T-helper 22 cell (primary cell): Measurements from ENCODE around the gene FAM107B.

Experiments used
- DNase-seq: peaks from one replicate; pipeline ENCODE4 v3.0.0-alpha.2; 2020; ENCODE audit warnings: low read depth

FAM107B gene

DNA sequence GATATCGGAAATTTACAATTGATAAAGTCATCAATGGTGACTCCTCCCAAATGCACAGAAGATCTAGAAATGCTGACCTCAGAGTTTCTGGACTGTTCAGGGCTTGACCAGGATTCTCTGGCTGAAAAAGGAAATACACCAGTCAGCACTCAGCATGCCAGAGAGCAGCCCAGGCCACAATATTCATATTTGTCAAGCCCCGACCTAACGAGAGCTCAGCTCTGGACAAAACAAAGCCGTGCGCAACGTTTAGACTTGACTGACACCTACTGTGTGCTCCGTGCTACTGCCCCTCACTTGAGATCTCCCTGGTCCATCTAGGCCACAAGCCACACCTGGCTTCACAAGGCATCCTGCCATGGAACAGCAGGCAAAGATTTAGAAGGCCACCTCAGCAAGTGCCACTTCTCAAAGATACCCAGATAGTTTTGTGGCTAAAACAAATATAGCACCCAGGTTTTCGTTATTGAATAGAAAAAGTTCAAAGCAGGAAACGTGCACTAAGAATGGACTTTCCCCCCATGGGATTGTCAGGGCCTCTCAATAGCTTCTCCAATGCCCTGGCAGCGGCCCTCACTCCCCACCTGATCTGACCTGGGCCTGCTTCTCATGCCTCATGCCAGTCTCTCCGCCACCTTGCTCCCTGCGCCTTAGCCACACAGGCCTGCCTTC is 218.3 kb downstream of the FAM107B start:
- peak; percentile 29 for DNase-seq

DNA sequence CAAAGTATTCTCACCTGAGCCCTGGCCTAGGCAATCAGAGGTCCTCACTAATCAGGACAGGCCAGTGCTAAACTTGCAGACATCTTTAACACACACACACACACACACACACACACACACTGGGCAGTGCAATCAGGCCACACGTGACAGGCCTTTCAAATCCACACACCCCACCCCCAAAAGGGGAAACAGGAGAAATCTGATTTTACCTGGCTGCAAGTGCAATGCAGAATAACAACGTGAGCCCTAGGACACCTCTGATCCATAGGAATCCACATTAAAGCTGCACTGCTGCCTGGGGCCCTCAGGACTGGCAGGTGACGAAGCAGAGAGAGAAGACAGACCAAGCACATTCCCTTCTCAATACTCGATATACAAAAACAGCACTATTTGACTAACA is 218.9 kb downstream of the FAM107B start:
- DNase-seq, result no peak

DNA sequence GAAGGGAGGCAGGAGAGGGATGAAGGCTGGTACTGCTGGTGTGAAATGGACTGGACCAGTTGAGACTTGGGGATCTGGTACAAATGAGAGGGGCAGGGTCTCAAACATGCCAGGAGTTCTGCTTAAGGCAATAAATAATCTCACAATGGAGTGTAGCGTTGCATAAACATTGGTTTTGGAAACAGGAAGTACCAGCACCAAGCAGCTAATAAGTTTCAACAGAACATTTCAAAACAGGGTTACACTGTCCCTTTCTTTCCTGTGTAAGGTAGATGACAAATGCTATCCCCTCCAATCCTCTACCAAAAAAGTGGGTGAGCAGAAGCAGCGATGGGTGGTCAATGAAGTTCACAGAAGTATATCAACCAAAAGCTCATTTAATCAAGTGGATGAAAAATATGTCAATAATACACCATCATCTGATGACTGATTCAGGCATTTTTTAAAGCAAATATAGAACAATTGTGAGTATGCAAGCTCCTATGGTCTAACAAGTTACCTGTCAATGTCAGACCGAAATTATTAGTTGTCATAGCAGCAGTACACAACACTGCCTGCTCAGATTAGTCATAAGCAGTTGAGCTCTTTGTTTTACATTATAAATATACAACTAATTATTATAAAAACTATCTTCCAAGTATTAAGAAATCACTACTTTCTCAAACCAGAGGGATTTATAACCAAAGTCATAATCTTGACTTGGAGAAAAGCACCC is 220.0 kb downstream of the FAM107B start:
- DNase-seq, result no peak

DNA sequence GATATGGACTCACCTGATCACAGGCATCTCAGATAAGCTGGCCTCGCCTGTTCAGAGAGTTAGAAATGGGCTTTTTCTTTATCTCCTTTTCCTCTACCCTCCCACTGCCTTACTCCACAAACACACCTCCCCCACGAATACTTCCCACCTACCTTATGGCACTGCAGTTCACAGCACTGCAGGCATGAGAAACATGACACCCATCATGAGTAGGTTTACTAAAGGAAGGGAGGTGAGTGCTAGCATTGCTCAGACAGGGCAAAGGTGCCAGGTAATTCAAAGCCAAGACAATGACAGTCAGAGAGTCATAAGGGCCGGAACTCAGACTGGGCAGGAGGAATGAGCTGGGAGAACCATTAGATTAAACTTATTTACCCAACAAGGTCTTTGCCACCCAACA is 220.6 kb downstream of the FAM107B start:
- DNase-seq, result no peak

DNA sequence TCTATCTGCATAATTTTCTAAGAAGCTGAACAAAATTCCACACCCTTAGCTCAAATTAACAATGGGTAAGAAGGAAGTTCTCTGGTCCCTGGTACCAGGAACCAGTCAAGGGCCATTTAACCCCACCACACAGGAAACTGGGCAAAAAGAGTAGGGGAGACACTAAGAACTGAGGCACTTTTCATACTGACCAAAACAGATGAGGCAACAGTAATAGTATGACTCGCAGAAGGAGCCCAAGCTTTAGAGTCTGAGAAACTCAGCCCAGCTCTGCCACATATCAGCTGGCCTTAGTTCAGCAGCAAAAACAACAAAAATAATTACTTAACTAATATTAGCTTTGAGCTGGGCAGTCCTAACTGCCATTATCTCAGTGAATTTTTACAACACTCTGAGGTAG is 221.2 kb downstream of the FAM107B start:
- DNase-seq, result no peak

DNA sequence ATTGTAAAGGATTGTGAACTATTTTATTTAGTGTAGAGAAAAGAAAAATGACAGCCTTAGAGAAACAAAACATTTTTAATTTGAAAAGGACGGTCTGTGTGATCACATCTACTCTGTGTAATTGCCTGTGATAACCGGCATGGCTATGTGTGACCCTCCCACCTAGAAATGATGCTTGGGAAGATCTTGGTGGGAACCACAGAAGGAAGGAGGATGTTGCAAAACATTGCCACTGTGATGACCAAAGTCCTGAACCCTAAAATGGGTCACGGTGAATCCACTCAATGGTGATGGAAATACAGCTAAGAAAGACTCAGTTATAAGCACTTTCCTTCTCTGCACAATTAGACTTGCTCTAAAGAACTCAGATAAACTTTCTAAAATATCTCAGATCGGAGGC is 222.7 kb downstream of the FAM107B start:
- DNase-seq, result no peak

DNA sequence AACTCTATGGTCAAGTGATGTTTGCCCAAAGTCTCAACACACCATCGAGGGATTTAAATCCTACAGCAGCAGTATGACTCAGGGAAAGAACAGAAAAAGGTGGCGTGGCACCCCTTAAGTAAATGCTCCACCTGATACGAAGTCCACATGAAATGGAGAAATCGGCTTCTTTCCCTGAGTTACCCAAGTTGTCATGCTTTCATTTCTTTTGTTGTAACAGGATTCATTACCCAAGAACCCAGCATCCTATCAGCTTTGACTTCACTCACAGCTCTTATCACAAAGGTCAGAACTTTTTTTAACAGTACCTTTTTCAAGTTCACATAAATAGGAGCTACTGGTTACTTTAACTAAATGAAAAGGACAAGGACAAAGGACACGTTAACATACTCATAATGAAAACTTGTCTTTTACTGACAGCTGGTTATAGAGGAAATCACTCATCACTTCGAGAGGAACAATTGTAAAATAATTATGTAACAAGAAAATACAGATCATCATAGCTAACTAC is 224.2 kb downstream of the FAM107B start:
- DNase-seq, result no peak

DNA sequence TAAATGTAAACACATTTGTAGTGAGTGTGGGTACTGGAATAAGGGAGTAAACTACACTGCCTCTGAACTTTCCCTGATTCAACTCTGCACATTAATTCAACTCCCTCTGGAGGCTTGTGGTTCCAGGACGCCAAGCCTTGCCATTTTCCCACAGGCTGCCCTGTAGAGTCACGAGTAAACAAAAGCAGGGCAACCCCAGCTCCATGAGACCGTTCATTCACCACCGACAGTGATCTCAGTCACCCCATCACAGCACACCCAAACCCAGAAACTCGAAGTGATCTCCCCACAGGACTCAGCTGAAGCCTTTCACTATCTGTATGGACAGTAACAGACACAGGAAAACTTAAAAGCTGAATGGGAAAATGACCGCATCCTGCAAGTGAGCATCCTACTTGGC is 225.2 kb downstream of the FAM107B start:
- DNase-seq, result no peak

DNA sequence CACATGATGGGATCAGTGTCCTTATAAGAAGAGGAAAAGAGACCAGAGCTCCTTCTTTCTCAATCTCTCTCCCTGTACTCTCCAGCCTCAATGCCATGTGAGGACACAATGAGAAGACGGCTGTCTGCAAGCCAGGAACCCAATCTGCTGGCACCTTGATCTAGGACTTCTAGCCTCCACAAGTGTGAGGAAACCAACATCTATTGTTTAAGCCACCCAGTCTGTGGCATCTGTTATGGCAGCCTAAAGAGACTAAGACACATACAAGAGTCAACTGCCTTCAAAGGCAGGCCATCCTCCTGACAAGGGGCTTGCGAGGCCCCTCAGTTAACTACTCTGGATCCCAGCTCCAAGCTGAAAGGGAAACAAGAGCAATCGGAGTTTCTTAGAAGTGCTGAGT is 225.7 kb downstream of the FAM107B start:
- DNase-seq, result no peak

DNA sequence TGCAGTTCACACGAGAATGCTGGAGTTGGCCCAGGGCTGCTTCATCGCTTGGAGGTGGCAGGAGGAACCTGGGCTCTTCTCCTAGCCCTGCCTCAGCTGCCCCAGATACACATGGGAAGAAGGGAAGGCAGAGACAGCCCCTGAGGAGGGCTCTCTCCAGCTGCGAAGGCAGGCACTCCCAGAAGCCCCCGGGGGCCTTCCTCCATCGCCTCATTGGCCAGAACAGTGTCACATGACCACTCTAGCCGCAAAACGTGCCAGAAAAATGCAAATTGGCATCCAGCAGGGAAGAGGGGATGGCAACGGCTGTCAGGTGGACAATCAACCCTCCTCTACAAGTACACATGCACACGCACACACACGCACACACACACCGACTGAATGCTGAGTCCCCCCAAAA is 226.2 kb downstream of the FAM107B start:
- DNase-seq, result no peak

DNA sequence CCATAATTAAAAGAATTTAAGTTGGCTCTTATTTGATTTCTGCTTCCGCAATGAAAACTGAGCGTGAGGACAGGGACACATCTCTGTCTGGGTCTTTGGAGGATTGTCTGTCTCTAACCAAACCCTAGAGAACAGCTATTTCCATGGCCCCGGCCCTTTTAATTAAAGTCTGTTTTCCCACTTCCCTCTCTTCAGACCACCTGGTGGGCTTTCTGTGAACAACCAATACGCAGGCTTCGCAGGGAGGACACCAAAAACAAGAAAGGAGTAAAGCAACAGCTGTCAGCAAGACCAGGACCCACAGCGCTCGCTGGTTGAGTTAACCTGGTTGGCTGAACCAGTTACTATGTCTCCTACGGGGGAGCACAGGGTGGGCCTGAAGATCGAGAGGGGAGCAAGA is 226.9 kb downstream of the FAM107B start:
- DNase-seq, result no peak

DNA sequence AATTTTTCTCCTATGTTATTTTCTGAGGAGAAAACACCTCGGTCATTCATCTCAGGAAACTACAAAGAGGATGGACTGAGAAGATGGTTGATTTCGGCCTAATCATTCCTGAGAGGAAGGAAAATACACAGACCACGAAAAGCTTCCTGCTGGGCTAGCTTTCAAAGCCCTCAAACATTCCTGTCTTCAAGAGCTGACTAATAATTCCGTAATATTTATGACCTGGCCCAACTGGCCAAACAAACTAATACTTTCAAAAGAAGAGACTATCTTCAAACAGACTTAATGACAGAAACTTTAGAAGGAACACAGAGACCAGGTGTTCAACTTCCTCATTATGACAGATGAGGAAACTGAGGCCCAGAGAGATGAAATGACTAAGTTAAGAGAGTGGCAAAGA is 228.9 kb downstream of the FAM107B start:
- no peak for DNase-seq

DNA sequence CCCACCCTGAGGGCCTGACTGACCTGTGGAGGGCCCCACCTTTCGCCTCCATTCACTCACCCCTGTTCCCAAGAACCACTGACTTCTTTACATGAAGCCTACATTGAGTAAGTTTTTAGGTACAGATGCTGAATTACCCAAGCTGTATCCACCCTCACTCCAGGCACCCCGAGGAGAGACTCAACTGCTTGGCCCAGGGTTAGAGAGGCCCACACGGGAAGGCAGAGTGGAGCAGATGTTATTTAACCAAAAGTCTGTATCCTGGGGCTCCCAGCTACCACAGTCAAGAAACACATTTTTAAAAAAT is 230.8 kb downstream of the FAM107B start:
- DNase-seq, result no peak

DNA sequence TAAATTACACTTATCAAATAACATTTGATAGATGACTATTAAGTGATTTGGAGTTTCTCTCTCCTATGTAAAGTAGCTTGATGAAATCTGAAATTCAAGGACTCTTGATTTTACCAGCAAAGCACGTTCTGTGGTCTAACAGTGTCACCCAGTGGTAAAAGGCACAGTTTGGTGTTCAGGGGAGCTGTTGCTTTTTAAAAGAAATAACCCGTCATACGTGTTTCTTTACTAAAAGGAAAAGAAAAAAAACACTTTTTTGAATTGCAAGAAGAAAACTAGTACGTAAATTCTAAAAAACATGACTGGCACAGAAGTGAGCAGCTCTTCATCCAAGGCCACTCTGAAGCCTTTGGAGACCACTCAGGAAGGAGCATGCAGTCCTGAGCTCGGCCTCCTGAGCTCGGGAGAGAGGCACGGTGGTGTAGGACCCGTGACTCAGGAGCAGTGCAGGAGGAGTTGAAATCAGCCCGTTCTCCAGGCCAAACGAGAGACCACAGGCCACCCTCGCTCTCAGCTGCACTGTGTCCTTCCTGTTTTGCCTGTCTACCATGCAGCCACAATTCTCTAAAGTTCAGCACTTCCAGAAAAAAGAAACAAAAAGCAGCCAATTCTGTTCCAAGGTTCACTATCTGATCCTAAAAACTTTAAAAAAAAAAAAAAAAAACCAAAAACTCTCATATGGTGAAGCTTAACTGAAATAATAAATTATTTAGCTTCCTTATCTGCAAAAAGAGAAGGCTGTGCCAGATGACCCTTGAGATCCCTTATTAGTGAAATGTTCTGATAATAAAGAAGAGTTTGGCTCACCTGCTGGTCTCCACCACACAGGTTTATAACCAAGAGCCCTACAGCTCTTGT is 231.4 kb downstream of the FAM107B start:
- no peak for DNase-seq

DNA sequence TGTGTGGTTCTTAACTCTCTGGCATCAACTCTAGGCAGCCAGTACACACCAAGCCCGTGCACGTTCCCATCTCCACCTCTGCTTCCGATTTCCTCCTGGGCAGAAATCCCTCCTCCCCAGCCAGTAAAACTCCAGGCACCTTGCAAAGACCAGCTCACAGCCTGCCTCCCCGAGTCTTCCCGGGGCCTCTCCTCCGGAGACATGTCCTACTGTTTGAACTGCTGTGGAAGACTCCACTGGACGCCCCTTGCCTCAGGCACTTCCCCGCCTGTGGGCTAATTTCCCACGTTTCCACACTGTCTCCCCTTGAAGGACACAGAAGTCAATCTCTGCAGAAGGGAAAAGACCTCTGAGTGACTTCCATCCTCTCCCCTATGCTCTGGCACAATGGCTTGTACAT is 233.3 kb downstream of the FAM107B start:
- DNase-seq, result no peak

DNA sequence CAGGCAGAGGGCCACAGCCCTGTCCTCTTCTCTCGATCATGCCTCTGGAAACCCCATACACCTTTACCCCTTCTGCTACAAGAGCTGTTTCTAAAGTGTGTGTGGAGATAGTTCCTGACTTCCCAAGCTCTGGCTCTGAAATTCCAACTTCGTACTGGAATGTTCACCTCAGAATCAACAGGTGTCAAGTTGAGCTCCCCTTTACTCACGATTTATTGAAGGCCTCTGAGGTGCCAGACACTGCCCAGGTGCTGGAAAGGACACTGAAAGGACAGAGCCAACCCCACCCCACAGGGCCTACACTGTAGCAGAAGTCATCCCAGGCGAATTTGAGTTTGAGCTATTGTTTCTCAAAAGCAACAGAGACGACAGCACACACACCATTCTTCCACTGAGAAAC is 234.1 kb downstream of the FAM107B start:
- DNase-seq, result no peak

DNA sequence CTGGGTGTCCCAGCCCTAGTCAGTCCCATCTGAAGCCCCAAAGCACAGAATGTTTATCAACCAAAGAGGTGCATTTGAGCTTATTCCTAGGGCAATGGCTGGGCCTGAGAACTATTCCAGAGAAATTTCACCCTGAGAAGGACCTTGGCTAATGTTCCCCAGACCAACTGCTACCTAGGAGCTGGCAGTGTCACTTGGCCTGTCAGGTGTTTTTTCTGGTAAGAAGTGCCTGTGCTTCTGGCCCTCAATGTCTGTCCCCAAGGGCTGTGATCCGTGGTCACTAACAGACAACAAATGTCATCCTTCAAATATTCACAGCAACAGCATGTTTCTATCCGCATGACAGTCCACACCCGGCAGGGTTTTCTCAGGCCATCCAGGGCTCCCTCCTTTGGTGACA is 234.6 kb downstream of the FAM107B start:
- no peak for DNase-seq

DNA sequence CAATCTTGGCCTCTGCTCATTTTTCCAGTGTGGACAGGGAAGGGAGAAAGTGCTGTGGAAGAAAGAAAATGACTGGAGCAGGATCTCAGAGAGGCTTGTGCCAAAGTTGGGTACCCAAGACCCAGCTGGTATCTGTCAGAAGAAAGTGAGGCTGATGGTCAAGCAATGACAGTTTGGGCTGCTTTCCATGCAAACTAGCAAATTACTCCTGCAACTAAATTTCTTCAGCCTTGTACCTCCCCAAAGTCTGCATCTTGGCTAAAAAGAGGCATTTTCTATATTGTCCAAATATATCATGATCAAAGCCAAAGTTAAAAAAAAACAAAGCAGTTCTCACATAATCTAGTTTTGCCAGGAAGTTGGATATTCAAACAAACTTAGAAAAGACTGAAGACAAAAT is 235.5 kb downstream of the FAM107B start:
- DNase-seq, result no peak

DNA sequence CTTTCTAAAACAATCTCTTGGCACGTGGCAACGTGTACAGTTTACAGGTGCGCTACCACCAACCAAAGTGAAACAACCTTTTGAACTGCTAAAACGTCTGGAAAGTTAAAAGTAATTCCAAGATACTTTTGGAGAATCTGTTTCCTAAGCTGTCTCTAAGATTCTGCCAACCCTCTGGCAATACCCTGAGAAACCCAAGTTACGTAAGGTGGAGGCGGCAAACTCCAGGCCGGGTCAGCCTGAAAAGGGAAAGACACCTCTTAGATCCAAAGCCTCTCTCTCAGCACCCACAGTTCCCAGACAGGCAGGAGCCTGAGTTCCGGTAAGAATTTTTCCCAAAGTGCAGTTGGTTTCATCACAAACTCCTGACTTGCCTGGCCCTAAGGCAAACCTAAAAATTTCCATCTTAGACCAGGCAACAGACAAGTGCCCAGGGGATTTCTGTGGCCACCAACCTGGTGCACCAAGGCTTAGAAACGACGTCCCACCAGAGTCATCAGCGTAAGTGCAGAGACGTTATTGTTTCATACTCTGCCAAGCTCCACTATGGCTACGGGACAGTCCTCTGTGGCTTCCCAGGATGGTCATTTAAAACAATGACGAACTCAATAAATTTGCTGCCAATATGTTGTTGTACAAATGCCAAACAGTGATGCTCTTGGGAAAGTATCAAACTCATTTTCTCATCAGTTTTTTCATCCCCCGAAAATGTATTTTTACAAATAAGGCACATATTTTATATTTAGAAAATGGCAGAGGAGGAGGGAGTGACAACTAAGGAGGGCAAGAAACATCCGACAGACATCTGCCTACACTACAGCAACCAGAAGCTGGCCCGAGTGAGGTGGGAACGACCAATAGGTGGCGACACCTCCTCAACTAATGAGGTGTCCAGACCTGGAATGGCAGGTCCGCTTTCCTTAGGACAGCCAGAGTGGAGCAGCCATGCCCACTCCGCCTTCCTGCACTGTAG is 238.2 kb downstream of the FAM107B start:
- DNase-seq, result no peak

DNA sequence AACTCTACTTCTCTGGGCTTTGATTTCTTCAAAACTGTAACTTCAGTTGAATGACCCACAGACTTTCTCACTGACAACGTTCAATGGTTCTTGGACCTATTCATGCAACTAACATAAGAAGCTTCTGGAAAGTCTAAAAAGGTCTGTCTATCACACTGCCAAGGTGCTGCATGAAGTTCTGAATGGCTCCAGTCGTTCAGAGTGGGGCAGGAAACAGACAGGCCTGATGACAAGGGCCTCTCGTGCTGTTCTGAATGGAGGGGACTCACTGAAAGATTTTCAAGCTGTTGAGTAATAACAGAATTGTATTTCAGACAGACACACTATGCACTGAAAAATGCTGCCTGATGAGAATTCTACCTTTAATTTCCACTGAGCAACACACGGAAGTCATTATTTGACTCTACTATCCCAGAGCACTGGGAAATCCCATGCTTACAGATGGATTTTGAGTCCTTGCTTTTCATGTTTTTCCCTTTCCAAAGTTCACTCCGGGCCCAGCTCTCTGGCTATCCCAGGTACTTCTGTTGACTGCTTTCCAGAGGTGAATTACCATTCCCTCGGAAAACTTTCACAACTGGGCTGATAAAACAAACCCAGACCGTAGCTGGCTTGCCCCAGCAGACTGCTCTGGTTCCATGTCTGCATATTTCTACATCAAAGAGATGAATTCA is 239.1 kb downstream of the FAM107B start:
- DNase-seq, result no peak

DNA sequence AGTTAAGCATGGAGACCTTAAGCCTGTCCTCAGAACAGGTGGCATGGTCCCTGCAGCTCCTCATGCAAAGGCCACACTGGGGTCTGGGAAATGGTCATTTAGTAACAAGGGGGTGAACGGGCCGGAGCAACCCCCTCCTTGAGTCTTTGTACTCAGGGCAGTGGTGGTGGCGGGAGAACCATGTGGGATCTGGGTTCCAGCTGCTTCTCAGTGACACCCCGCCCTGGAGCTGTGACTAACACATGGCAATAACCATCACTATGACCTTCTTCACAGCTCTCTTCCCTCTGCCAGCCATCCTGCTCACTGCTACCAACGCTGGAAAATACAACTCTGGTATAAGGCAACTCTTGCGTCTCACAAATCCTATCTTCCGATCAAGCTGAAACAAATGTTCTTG is 240.5 kb downstream of the FAM107B start:
- DNase-seq, result no peak
